Measurements from ENCODE around the gene ANP32A.

ANP32A gene

GRCh38 chr15:68755731-68756130 lies 65.0 kb downstream of the ANP32A start:
- no peak for DNase-seq (ENCODE audit: low read depth in 2 of 2, low spot score in 1 of 2)

- DNase-seq (ENCODE audit: low read depth in 2 of 2, low spot score in 1 of 2) = no peak
Observed at GRCh38 chr15:68751622-68752021, 69.1 kb downstream of the ANP32A start.

- no peak for DNase-seq (ENCODE audit: low read depth in 2 of 2, low spot score in 1 of 2)
Observed at GRCh38 chr15:68749793-68750192, 70.9 kb downstream of the ANP32A start.

GRCh38 chr15:68749365-68749764 lies 71.3 kb downstream of the ANP32A start:
- DNase-seq (ENCODE audit: low read depth in 2 of 2, low spot score in 1 of 2) = no peak

GRCh38 chr15:68743256-68743655 lies 77.4 kb downstream of the ANP32A start:
- no peak for DNase-seq (ENCODE audit: low read depth in 2 of 2, low spot score in 1 of 2)

- no peak for DNase-seq (ENCODE audit: low read depth in 2 of 2, low spot score in 1 of 2)
Observed at GRCh38 chr15:68739390-68740080, 81.2 kb downstream of the ANP32A start.

GRCh38 chr15:68735610-68736009 lies 85.1 kb downstream of the ANP32A start:
- DNase-seq (ENCODE audit: low read depth in 2 of 2, low spot score in 1 of 2) = no peak

GRCh38 chr15:68734881-68735280 lies 85.8 kb downstream of the ANP32A start:
- DNase-seq (ENCODE audit: low read depth in 2 of 2, low spot score in 1 of 2) = no peak

- DNase-seq (ENCODE audit: low read depth in 2 of 2, low spot score in 1 of 2) = no peak
Observed at GRCh38 chr15:68734352-68734751, 86.3 kb downstream of the ANP32A start.

GRCh38 chr15:68733666-68734065 lies 87.0 kb downstream of the ANP32A start:
- no peak for DNase-seq (ENCODE audit: low read depth in 2 of 2, low spot score in 1 of 2)

- DNase-seq (ENCODE audit: low read depth in 2 of 2, low spot score in 1 of 2) = no peak
Observed at GRCh38 chr15:68732451-68732850, 88.2 kb downstream of the ANP32A start.

GRCh38 chr15:68730976-68731897 lies 89.5 kb downstream of the ANP32A start:
- DNase-seq (ENCODE audit: low read depth in 2 of 2, low spot score in 1 of 2) = no peak

GRCh38 chr15:68730471-68730919 lies 90.2 kb downstream of the ANP32A start:
- DNase-seq (ENCODE audit: low read depth in 2 of 2, low spot score in 1 of 2) = no peak

- no peak for DNase-seq (ENCODE audit: low read depth in 2 of 2, low spot score in 1 of 2)
Observed at GRCh38 chr15:68729789-68730411, 90.8 kb downstream of the ANP32A start.

Measured in stimulated activated CD8-positive, alpha-beta memory T cell treated with anti-CD3 and anti-CD28 coated beads, Interleukin-4, amount 100 ng/mL, for 4 hours (primary cell).